GM13977 (cell line): ENCODE results near the gene RIMS1.

Source experiments
- DNase-seq: peaks from one replicate; pipeline ENCODE4 v3.0.0; 2012; ENCODE audit warnings: low spot score
- CTCF ChIP-seq: IDR thresholded peaks from 2 replicates; pipeline ENCODE4 v1.5.1; 2012; ENCODE audit warnings: mild to moderate bottlenecking, control low read depth; ENCODE audit not compliant: insufficient read depth; ENCODE audit errors: extremely low read depth, missing control alignments
- in situ Hi-C: fragments of 300-500 bp; cut with MboI; formaldehyde crosslinking; loops from one replicate; pipeline ENCODE4 v1.12.0; 2022; ENCODE audit warnings: low sequenced_read_pairs, low pct_unique_long_range_greater_than_20kb, mixed read lengths, inconsistent platforms; ENCODE audit not compliant: unreplicated experiment

RIMS1 gene

GRCh38 chr6:71886184-71887005 lies at the start of gene RIMS1:
Gene RIMS1 (plus strand): TSS chr6:71886550. CDS start chr6:71887024, 474 bp downstream.
- in situ Hi-C loops, result no loop called here
- peak; percentile 30 for TF ChIP-seq CTCF
- DNase-seq, result peak; percentile 69

- in situ Hi-C loops, result no loop called here
- no peak for TF ChIP-seq CTCF
- DNase-seq, result no peak
Measured at GRCh38 chr6:71851214-71851613, 35.1 kb upstream of the RIMS1 start.

GRCh38 chr6:71852948-71853347 lies 33.4 kb upstream of the RIMS1 start:
- TF ChIP-seq CTCF, result no peak
- in situ Hi-C loops, result no loop called here
- DNase-seq, result no peak

- no peak for DNase-seq
- in situ Hi-C loops, result no loop called here
- peak; percentile 21 for TF ChIP-seq CTCF
Measured at GRCh38 chr6:71855406-71855805, 30.9 kb upstream of the RIMS1 start.

- TF ChIP-seq CTCF, result no peak
- in situ Hi-C loops, result no loop called here
- DNase-seq, result no peak
Measured at GRCh38 chr6:71879016-71879415, 7.3 kb upstream of the RIMS1 start.

GRCh38 chr6:71887006-71887743 lies 825 bp downstream of the RIMS1 start:
- DNase-seq, result peak; percentile 8
- TF ChIP-seq CTCF, result no peak
- in situ Hi-C loops, result no loop called here
